Measurements from ENCODE around the gene TENM4. TPM values are rescaled to one million over a fixed set of nuclear protein-coding genes. Genes with fewer than 3 reads are reported as not detected.
A peak's percentile ranks its signal among the peaks of the same experiment; 100 is the strongest.
"Not testable (repeated sequence)": the region's sequence is repeated elsewhere in the genome, so short reads cannot be mapped to it uniquely, and the experiment has no call there.

TENM4 gene
- total RNA-seq, 1 donor from 2014 or later, result 2.9 TPM

DNA sequence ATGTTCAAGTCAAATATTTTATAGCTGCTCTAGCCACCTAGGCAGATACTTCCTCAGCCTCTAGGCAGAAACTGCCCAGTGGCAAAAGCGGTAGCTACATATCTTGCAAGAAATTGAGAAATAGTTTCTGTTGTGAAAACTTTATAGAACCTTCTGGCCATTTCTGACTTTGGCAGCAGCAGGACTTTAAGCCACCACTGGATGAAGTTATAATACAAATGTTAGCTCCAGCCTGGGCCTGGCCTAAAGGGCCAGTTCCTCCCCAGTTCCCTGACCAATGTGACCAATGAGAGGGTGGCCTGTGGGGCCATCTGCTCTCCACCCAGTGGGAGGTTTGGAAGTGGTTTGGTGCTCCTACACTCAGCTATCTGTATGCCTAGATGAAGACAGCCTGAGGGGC, 612.2 kb downstream of the TENM4 start:
- no peak for DNase-seq

DNA sequence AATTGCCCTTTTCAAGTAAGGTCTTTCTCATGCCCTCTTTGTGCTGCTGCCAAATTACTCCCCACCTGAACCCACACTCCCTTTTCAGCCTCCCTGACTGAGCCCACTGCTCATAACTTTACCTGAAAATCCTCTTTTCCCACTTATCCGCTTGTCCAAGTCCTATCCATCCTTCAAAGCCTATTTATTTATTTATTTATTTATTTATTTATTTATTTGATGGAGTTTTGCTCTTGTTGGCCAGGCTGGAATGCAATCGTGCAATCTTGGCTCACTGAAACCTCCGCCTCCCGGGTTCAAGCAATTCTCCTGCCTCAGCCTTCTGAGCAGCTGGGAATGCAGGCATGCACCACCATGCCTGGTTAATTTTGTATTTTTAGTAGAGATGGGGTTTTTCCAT, 613.5 kb downstream of the TENM4 start:
- not testable (repeated sequence) for DNase-seq

DNA sequence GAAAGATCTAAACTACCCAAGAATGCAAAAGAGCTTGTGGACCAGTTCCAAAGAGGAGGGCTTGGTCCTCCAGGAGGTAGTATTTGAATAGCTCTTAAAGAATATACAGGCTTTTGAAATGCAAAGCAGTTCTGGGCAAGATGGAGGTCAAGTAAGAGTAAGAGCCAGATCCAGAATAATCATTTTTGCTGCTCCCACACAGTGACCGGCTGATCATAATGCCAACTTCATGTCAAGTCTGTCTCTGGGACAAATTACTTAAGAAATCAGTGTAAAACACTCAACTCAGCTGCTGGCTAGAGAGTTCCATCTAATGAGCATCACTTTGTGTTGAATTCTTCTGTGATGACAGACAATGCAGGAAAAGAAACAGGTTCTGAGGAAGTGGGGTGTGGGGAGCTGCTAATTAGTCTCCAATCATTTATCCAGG, 615.2 kb downstream of the TENM4 start:
- DNase-seq, result no peak

DNA sequence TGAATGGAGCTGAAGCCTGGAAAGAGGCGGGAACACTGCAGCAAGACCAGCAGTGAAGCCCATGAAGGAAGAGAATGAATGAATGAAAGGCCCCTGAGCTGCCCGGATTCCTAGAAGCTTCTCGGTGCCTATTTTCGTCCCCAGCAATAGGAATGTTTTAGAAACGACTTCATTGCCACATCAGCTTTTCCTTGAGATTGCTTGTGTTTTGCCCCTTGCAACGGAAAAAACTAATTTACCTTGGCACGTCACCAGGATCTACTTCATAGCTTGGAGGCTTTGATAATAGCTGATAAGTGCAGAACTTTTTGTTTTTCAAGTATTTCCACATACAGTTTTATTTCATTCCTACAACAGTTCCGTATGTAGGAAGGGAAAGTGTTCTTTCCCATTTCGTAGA, 617.2 kb downstream of the TENM4 start:
- DNase-seq, result peak; percentile 10

DNA sequence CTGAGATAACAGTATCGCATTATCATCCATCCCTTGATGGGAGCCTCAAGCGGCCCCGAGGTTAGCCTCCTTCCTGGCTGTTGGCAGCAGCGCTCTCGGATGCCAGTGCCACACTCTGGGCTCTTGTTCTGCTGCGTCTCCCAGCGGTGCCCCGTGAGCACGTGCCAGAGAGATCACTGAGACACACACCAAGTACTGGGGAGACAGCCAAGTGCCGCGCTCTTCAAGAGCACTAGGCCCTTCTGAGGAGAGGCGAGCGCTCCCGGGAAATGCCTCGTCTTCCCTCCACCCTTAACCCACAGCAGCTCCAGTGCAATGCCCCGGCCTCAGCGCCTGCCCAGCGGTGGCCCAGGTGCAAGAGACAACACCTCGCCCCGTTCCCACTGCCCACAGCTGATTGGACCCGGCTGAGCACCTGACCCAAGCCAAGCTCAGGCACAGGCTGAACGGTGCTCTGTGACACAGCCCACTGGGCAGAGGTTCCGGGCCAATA, 617.9 kb downstream of the TENM4 start:
- DNase-seq, result no peak

DNA sequence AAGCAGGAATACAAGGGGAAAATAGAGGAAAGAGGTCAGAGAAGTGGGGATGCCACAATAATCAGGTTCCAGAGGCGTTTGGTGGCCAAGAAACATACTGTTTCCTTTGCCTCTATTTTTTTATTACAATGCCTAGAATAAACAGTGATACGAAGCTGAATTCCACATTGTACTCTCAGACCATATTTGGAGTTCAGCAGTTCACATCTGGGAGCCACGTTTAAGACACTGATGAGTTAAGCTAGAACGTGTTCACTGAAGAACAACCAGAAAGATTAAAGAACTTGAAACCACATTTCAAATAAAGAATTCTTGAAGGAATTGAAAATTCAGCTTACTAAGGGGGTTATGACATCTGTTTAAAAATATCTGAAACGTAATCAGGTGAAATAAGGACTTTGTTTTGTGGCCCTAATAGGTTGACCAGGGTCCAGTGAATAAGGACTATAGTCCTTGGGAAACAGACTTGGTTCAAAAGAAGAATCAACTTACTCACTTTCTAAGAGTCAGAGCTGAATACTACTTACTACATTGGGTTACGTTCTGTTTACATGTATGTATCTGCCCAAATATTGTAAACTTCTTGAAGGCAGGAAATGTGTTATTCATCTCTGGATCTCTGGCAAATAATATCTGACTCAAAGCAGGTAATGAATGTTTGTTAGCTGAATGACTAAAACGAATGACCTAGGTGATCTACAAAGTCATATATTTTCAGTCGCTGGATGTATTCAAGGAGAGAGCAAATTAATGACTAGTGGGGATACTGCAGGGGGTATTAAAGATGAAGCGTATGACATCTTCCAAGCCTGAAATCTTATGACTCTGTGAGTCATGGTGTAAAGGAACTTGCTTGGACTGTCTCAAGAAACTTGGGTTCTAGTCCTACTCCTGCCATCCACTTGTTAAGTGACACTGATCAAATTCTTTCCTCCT, 619.2 kb downstream of the TENM4 start:
- DNase-seq, result no peak

DNA sequence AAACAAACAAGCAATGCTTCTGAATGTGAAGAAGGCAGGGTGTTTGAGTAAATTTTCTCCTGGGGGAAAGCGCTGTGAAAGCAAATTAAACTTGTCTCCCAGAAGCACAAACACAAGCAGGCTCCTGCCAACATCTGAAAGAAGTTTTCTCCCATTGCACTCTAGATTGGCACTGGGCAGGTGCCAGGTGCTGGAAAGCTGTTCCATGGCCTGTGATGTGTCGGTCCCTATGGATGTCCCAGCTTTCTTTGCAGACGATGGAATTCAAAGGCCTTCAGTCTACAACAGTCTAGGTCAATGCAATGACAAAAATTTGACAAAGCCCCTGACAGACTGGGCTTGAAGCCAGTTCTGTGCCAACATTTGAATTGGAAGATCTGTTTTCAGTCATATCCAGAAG, 620.1 kb downstream of the TENM4 start:
- DNase-seq, result no peak

DNA sequence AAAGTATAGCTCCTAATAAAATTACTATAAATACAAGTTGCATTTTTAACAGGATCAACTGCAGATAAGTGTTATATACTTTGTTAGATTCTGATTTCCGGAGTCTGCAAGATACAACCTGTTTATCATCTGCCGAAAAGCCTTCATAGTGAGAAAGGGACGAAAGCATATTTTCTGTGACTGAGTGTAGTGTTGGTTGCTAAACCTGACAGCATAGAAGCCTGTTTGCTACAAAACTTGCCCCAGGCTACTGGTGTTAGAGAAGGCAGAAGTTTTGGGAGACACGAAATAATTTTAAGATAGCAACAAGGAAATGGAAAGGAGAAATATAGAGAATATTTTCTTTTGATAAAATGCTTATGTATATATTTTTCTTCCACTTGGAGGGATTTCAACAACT, 622.6 kb downstream of the TENM4 start:
- no peak for DNase-seq

DNA sequence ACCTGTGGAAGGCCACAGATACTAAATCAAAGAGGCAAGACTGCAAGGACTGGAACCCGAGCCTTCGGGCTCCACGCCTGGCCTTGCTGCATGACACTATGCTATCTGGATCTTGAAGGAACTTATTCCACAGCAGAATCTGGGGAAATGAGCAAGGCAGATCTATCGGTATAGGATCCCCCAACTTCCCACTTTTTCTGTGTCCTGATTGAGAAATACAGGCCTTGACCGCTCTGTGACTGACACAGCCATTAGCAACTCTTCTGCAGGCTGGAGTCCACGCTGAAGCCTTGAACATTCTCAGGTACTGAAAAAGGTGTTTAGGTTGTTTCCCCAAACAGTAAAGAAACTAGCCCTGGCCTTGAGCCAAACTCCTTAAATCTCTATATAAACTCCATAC, 625.0 kb downstream of the TENM4 start:
- DNase-seq, result no peak

DNA sequence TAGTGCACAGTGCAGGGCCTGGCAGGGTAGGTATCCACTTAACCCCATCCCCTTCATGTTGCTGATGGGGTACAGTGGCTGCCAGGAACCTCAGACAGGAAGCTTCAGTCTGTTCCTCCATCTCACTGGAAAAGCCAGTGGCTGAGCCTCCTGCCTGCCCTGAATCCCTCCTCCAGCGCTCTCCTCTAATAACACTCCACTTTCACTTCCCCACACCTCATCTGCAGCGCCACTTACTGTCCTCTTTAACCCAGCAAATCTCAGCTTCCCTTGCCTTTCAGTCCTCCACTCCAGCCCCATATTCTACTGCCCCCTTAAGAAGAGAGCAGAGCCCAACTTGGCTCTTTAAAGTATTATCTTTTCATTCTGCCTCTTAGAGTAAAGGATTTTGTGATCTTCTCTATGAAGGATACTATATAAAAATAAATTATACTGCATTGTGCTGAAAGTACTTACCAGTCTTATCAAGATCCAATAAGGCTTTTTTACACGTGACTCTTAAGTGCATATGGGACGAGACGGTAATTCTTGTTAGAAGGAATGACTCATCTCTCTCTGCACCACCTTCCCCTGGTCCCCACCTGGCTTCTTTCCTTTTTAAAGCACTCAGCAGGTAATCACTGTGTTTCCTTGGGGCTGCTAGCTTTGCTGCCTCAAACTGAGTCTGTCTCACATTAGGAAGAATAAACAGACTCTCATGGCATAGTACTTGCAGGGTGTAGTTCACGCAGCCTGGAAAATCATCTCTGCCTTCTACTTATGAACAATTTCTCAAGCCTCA, 628.1 kb downstream of the TENM4 start:
- DNase-seq, result no peak

DNA sequence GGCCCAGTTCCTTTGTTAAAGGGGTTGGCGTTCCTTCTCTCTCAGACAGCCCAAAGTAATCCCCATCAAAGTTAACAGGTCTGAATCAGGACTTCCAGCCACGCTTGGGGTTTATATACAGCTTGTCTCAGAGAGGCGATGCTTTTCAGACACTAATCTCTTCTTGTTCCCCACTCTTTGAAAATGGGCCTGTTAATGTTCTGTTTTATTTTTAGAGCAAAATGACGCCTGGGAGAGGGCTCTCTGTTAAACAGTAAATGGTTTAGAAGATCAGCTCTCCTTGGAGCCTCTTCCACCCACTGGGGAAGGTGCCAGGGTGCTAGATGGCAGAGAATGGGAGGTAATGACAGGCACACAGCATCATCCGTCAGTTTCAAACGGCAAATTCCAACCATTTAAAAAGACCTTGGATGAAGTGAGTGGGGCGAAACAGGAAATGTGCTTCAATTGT, 630.2 kb downstream of the TENM4 start:
- no peak for DNase-seq

DNA sequence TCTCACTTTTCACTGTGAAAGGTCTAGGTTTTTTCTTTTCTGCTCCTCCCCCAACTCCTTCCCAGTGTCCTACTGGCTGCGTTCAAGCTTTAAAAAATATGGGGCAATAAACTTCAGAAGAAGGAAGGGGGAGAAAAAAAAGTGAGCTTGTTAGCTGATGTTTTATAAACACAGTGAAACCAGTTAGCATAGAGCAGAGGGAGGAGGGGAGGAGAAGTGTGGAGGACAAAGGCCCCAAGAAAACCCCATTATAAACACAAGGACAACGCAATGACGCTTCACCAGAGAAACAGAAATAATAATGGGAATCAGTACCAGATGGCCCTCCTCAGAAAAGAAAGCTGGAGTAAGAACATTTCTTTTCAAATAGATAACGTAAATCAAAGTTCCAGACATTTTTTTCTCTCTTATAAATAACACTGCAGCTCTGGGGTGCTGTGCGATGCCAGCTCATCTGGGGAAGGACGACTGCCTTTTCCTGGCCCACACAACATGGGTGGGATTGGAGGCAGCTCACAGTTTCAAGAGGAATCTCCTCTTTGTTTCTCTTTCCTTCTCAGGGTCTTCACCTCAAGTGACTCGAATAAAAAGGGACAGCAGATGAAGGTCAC, 630.8 kb downstream of the TENM4 start:
- no peak for DNase-seq

DNA sequence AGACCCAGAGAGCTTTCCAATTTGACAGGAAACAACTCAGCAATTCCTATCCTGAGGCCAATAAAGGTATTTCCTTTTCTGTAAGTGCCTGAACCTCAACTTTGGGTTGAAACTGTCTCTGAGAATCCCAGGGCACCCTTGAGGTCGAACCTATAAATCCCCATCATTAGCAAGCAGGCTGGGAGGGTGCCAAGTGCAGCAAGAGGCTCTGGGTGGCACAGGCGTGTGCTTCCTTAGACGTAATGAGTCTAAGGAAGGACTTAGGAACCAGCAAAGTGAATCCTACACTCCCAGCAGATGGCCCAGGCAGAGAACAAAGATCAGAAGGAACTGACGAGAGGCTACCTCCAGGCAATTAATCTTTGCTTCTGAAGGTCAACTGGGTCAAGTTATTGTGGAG, 631.9 kb downstream of the TENM4 start:
- peak; percentile 25 for DNase-seq

DNA sequence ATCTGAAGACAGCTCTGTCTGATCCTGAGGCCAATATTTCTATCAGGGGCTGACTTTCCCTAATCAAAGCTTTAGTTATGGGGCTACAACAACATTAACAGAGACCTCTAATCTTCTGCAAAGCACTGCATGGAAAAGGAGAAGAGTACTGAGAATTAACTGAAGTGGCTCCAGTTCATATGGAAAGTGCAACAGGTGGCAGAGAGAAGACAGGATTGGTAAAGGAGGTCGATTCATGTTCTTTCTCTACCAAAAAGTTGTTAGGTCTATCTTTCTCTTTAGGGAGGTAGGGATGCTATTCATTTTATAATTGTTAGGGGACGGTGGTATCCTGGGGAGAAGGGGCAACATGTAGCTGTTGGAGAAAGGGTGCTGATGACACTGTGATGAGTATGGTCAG, 633.5 kb downstream of the TENM4 start:
- DNase-seq, result no peak

DNA sequence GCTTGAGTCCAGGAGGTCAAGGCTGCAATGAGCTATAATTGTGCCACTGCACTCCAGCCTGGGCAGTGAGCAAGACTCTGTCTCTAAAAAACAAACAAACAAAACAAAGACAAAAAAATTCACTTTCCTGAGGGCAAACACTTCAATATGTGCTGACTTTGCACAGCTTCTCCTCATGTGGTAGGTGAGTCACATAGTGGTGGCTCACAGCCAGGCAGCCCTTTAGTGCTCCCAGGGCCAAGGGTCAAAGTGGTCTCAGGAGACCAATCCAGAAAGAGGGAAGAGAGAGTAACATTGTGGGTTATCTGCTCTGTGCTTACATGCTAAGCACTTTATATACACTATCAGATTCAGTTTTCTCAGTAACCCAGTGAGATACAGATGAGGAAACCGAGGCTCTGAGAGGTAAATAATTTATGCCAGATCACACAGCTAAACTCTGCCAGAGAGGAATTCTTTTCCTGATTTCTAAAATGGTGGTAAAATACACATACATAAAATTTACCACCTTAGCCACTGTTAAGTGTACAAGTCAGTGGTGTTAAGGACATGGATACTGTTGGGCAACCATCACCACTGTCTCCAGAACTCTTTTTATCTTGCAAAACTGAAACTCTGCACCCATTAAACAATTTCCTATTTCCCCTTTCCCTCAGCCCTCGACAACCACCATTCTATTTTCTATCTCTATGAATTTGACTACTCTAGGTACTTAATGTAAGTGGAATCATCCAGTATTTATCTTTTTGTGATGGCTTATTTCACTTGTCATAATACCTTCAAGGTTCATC, 634.4 kb downstream of the TENM4 start:
- no peak for DNase-seq

DNA sequence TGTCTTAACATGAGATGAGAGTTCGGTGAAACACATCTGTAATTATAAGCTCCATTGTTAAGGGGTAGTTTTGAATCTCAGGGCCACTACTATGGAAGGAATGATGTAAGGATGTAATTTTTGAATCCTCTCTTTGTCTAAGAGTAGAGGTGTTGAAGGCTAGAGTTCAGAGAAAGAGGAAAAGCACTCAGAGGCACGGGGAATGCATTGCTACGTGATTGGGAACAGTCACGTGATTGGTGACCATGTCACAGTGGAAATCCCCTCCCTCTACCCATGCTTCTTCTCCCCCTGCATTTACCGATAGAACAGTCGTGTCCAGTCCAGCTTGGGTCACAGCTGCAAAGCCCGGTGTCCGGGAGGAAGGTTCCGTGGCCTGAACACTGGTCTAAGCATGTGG, 635.8 kb downstream of the TENM4 start:
- DNase-seq, result no peak

DNA sequence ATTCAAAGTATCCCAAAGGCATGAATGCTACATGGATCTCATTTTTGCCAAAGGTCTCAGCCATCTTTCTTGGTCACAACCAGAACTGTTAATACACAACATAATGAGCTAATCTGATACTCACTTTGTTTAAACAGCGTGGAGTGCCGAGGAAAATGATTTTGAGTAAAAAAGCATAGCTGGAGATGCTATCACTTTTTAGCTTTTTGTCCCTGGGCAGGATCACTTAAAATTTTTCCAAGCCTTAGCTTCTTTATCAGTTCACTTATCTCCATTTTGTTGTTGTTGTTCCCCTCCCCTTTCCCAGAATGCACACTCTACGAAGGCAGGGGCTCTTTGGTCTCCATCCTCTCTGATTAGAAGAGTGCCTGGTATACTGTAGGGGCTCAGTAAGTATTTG, 636.8 kb downstream of the TENM4 start:
- DNase-seq, result no peak

DNA sequence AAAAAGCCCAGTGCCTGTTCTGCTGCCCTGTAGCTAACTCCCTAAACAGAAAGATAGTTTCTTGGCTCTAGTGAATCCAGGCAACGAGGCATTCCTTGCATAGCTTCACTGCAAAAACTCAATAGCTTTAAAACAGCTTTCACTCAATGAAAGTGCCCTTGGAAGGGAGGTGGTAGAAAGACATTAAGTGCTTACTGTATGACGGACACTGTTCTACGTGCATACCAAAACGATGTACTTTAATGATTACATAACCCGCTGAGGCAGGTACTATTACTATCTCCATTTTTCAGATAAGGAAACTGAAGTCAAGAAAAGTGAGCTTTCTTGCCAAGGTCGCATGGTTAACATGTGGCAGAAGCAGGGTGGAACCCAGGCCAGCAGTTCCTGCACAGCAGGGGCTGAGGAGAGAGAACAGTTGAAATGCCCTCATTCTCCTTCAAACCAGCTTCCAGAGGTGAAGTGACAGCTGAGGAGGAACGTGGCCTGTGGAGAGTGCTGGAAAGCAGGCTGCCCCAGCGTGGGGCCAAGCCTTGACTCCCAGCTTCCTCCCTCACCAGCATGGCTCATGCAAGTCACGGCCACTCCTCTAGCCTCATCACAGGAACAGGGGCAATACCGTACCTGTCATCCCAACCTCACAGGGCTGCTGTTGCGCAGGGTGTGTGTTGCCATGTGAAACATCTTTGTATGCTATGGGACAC, 638.6 kb downstream of the TENM4 start:
- no peak for DNase-seq

DNA sequence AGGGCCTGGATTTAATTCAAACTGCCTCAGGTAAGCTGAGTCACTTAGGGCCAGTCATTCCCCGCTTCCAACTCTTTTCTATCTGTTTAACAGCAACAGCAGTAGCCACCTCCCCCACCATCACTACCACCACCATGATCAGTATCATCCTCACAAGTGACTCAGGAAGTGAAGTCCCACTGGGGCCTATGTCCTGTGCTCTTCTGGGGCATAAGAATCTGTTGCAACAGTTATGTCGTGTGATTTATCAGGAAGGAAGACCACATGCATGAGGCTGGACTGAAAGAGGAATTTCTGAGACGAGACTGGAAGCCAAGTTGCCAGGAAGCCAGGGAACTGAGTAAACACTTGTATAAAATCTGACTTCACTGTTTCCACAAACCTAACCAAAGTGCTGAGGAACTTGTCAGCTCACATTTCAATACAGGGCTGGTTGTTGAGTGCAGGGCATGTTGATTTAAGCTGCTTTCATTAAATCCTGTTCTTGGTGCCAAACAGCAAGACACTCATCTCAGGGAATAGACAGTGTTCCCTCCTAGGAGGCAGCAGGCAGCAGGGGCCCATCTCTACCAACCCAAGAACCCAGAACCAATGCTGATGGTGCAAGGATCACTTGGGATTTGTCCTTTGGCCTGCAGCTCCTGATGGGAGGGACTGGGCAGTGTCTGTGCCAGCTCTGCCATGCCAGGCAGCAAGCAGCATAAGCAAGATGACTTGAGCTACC, 639.5 kb downstream of the TENM4 start:
- peak; percentile 61 for DNase-seq

DNA sequence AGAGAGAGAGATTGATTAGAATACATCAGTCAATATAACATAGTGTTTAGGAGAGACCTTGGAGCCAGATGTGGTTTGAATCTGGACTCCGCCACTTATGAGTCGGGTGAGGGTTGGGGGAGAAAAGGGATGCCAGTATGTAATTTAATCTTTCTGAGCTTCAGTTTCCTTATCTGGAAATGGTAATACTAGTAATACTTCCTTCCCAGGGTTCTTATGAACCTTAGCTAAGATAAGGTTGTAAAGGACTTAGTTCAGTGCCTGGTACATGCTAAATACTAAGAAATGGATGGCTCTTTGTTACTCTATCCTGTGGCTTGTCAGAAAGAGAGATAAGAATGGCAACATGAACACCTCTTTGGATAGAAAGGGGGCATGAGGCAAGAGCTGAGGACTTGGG, 640.1 kb downstream of the TENM4 start:
- DNase-seq, result peak; percentile 7

All from dermis blood vessel endothelial cell (primary cell).